Brain microvascular endothelial cell (primary cell): ENCODE measurements around the gene FGD6.

ENCODE experiments used
- DNase-seq: peaks from one replicate; pipeline ENCODE4 v3.0.0-alpha.2; 2020
- H3K27ac ChIP-seq: fragments of 250-450 bp; sonication (Bioruptor Pico); 2 replicates; pipeline ENCODE4 v1.5.1; 2020; ENCODE audit warnings: mild to moderate bottlenecking, moderate library complexity
- H3K27me3 ChIP-seq: fragments of 250-450 bp; sonication (Bioruptor Pico); replicated peaks from 2 replicates; pipeline ENCODE4 v1.5.1; 2020; ENCODE audit warnings: mild to moderate bottlenecking
- H3K36me3 ChIP-seq: fragments of 250-450 bp; sonication (Bioruptor Pico); replicated peaks from 2 replicates; pipeline ENCODE4 v1.5.1; 2020; ENCODE audit warnings: mild to moderate bottlenecking
- H3K4me3 ChIP-seq: 2 replicates; pipeline ENCODE4 v1.5.1; 2011; ENCODE audit warnings: low read depth, mild to moderate bottlenecking, control low read depth, low read length, moderate library complexity
- CTCF ChIP-seq: IDR thresholded peaks from 2 replicates; pipeline ENCODE4 v1.5.1; 2011; ENCODE audit warnings: low read depth, mild to moderate bottlenecking, moderate library complexity, low read length, control low read depth, inconsistent platforms; ENCODE audit errors: missing control alignments
- in situ Hi-C: cut with HindIII; loops from 2 replicates; pipeline ENCODE4 v1.10.0; 2017; ENCODE audit warnings: low sequenced_read_pairs, low pct_ligation_motif_present

Gene FGD6

GRCh38 chr12:95158919-95159318 lies 58.3 kb downstream of the FGD6 start:
- Histone ChIP-seq H3K36me3 (no peaks in the 10 kb centered on the region), H3K27ac (no peak overlapping the region), H3K27me3 (no peaks in the 10 kb centered on the region), H3K4me3 (no peak overlapping the region)
- in situ Hi-C loops, result no loop called here
- TF ChIP-seq CTCF, result no peak
- DNase-seq, result no peak

GRCh38 chr12:95151821-95152220 lies 65.4 kb downstream of the FGD6 start:
- Histone ChIP-seq H3K27me3 (no peaks in the 10 kb centered on the region), H3K27ac (no peak overlapping the region), H3K4me3 (no peak overlapping the region), H3K36me3 (peaks cover 9% of the 10 kb centered on the region)
- no peak for DNase-seq
- in situ Hi-C loops, result no loop called here
- TF ChIP-seq CTCF, result no peak

GRCh38 chr12:95151406-95151805 lies 65.9 kb downstream of the FGD6 start:
- TF ChIP-seq CTCF, result no peak
- DNase-seq, result no peak
- Histone ChIP-seq H3K27ac (no peak overlapping the region), H3K4me3 (no peak overlapping the region), H3K36me3 (peaks cover 9% of the 10 kb centered on the region), H3K27me3 (no peaks in the 10 kb centered on the region)
- in situ Hi-C loops, result no loop called here

GRCh38 chr12:95150501-95150900 lies 66.8 kb downstream of the FGD6 start:
- no peak for DNase-seq
- Histone ChIP-seq H3K27me3 (no peaks in the 10 kb centered on the region), H3K4me3 (no peak overlapping the region), H3K36me3 (peaks cover 9% of the 10 kb centered on the region), H3K27ac (no peak overlapping the region)
- in situ Hi-C loops, result no loop called here
- no peak for TF ChIP-seq CTCF

- no peak for TF ChIP-seq CTCF
- H3K36me3 ChIP-seq, result peaks cover 4% of the 10 kb centered on the region
- in situ Hi-C loops, result no loop called here
- no peak overlapping the region for H3K4me3 ChIP-seq
- no peak for DNase-seq
- no peak overlapping the region for H3K27ac ChIP-seq
- no peaks in the 10 kb centered on the region for H3K27me3 ChIP-seq
These were observed 69.4 kb downstream of the FGD6 start for GRCh38 chr12:95147866-95148265.

- in situ Hi-C loops, result no loop called here
- H3K27me3 ChIP-seq, result no peaks in the 10 kb centered on the region
- H3K4me3 ChIP-seq, result no peak overlapping the region
- H3K27ac ChIP-seq, result no peak overlapping the region
- peaks cover 4% of the 10 kb centered on the region for H3K36me3 ChIP-seq
- no peak for DNase-seq
- TF ChIP-seq CTCF, result no peak
These were observed 70.5 kb downstream of the FGD6 start for GRCh38 chr12:95146769-95147168.
